LHCN-M2 (cell line): ENCODE measurements around the gene PPP1R9B. TPM values are rescaled to one million over a fixed set of nuclear protein-coding genes. Genes with fewer than 3 reads are reported as not detected.

Experiments used
- DNase-seq: peaks from one replicate; pipeline ENCODE4 v3.0.0-alpha.2; 2012; ENCODE audit warnings: low read depth
- total RNA-seq: library from RNA; depleted of rRNA; stranded (reverse); fragments of >200 nt; gene quantifications from 2 replicates; pipeline ENCODE4 v1.2.3, GENCODE V29; 2014

The PPP1R9B gene
- total RNA-seq, 1 experiment from 2014 or later = 42.7 TPM

DNA sequence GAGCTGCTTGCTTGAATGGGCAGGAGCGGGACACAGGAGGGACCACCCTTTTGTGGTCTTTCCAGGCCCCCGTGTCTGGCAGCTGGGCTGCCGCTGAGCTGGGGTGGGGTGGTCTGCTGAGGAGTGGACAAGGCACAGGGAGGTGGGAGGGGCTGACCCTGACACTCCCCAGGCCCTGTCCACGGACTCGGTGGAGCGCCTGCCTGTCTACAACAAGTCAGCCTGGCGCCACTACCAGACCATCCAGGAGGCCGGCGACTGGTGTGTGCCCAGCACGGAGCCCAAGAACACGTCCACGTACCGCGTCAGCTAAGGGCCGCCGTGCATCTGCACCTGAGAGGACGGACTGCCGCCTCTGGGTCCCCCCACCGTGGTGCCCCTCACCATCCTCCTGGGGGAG lies 40.7 kb downstream of the PPP1R9B start:
- no peak for DNase-seq

- DNase-seq = no peak
Observed at GRCh38 chr17:50109207-50109606, 41.3 kb downstream of the PPP1R9B start.

DNA sequence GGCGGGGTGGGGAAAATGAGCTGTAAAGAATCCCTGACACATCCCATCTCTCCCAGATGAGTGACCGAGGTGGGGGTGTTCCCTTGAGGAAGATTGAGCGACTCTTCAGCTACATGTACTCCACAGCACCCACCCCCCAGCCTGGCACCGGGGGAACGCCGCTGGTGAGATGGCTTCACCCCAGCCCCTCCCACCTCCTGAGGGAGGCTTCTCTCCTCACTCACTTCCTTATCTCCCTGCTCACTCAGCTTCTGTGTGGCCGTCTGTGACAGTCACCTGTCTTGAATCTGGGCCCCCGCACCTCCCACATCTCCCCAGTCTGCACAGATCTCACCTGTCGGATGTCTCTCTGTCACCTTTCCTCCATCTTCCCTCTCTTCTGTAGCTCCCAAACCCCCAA lies 41.9 kb downstream of the PPP1R9B start:
- no peak for DNase-seq

DNA sequence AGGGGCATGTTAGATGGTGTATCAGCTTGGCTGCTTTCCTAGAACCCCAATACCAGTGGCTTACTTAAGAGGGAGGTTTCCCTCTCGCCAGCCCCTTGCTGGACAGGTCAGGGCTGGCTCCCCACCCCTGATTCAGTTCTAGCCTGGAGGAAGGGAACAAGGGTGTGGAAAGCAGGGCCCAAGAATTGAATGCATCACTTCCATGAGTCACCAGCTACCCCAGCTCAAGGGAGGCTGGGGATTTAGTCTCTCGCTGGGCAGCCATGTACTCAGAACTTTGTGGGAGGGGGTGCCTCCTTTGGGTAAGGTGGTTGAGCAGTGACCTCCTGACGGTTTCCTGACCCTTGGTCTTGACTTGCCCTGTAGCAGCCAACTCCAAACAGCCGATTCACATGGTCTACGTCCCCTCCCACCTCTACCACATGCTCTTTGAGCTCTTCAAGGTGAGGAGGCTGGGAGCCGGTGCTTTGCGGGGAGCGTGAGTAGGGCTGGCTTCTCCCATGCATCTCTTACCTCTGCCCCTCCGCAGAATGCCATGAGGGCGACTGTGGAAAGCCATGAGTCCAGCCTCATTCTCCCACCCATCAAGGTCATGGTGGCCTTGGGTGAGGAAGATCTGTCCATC lies 42.6 kb downstream of the PPP1R9B start:
- peak; percentile 51 for DNase-seq

- no peak for DNase-seq
Observed at GRCh38 chr17:50106393-50107131, 43.9 kb downstream of the PPP1R9B start.

DNA sequence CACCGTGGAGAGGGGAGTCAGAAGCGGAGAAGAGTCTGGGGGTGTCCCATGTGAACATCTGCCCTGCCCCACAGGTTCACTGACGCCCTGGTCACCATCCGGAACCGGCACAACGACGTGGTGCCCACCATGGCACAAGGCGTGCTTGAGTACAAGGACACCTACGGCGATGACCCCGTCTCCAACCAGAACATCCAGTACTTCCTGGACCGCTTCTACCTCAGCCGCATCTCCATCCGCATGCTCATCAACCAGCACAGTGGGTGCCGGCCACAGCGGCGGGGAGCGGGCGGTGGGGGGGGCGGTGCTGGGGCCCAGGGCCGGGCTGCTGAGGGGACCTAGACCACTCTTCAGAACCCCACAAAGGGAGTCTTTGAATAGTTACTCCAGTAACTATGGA lies 44.7 kb downstream of the PPP1R9B start:
- no peak for DNase-seq

DNA sequence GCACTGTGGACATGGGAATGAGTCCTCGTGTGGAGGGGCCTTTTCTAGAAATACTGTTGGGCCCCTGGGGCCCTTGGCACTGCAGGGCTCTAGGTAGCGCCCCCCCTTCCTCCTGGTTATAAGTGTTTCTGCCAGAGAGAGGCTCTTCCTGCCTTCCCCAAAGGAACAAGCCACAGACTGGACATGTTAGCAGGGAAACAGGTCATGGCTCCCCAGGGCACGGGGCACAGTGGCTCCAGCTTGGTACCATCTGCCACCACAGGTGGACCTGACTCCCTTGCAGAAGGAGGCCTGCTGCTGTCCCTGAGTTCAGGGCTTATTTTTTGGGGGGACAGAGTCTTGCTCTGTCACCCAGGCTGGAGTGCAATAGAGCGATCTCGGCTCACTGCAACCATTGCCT lies 46.5 kb downstream of the PPP1R9B start:
- DNase-seq = no peak

DNA sequence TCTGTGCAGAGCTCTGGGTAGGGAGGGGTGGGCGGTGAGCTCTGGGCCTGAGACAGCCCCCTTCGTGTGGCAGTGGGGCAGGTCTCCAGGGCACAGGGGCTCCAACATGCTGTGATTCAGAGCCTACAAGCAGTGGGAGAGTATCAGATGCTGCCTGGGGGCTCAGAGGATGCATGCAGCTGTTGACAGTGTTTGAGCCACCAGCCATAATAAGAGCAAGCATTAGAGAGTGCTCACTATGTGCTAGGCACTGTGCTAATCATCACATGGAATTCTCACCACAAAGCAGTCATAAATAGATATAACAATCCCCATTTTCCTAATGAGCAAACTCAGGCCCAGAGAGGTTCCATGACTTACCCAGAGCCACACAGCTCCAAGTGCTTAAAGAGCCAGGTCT lies 47.2 kb downstream of the PPP1R9B start:
- DNase-seq = no peak

DNA sequence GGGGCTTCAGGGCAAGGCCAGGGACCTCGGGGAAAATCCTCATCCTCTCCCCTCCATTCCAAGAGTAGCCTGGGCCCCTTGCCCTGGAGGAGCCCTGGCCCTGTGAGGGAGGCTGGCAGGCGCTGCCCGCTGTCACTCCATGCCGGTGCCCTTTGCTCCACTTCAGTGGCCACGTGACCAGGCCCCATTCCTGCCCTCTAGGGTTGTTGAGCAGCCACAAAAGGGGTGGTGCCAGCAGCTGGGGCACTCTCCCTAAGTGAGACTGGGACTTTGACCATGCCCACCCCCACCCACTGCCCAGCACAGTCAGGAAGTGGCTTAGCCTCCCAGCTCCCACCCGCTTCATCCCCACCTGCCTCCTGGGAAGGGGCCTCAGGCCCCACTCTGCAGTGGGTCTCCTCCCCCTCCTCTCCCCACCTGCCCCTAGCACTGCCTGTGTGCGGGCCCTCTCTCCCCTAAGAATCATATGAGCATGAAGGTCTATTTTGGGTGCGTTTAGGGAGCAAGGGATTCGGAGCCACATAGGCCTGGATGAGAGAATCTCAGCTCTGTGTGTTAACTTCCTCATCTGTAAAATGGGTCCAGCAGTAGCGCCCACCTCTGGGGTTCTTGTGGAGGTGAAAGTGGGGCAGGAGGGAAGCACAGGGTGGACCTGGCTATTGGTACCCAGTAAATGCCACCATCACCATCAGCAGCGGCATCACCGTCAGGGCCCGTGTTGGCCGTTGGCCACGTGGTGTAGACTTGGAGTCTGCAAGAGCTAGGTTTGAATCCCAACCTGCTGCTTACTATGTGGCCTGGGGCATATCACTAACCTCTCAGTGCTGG lies 48.1 kb downstream of the PPP1R9B start:
- peak; percentile 50 for DNase-seq

DNA sequence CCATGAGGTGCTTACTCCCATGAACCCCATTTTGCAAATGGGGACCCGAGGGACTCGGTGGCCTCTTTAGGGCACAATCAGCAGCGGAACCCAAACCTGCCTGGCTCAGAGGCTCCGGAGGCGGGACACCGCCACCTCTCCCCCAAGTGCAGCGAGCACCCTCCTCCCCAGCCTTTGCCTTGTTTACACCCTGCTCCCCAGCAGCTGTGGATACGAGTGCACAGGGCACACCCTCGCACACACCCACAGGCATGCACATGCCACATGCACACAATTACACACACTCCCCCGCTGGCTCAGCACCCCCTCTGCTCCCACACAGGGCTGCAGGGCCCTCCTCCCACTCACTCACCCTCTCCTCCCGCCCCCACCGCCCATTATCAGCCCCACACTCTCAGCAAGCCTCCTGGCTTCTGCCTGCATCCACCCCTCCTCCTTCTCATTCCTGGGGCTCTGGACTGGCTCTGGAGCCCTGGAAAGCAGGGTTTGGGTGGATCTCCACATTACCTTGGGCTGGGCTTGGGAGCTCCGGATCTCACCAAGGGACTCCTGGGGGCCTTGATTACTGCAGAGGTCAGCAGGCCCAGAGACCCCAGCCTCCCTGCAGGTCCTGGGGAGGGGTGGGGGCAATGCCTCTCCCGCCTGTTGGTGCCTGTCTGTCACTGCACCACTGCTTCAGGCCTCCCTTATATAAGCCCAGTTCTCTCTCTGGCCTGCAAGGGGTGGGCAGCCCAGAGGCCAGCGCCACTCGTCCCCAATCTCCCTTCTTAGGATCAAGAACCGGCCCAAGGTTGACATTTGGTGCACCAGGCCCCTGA lies 48.9 kb downstream of the PPP1R9B start:
- no peak for DNase-seq

DNA sequence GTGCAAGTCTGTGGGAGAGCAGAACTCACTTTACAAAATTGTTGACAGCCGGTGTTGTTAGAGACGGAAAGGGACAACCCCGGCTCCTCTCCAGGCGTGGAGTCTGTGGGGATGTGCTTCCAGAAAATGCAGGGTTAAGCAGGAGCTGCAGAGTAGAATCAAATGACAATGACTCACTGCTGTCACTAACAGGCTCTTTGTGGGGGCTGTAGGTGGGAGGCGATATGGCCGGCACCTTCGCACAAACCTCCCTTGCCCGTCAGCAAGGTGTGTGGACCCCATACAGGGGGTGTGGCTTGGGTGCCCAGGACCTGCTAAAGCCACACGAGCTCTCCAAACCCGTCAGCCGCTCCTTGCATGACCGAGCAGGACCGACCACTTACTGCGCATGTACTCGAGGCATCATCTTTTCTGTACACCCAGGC lies 49.5 kb downstream of the PPP1R9B start:
- DNase-seq = no peak

GRCh38 chr17:50100480-50100883 lies 50.0 kb downstream of the PPP1R9B start:
- DNase-seq = no peak

DNA sequence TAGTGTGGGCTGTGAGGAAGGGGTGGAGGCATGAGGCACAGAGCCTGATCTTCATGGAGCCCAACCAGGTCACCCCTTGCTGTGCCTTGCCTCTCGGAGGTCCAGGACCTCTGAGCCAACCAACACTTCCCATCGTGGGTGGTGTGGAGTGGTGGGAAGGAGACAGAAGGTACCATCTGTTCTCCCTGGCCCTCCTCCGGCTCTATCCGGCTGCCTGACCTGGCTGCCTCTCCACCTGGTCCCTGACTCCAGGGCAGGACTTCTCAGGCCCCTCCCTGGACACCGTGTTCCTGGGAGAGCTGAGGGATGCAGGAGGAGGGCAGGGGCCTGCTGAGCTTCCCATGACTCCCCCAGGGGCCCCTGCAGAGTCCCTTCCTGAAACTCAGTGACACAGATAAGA lies 51.5 kb downstream of the PPP1R9B start:
- DNase-seq = no peak

GRCh38 chr17:50098583-50098982 lies 51.9 kb downstream of the PPP1R9B start:
- no peak for DNase-seq

GRCh38 chr17:50097926-50098325 lies 52.6 kb downstream of the PPP1R9B start:
- no peak for DNase-seq

DNA sequence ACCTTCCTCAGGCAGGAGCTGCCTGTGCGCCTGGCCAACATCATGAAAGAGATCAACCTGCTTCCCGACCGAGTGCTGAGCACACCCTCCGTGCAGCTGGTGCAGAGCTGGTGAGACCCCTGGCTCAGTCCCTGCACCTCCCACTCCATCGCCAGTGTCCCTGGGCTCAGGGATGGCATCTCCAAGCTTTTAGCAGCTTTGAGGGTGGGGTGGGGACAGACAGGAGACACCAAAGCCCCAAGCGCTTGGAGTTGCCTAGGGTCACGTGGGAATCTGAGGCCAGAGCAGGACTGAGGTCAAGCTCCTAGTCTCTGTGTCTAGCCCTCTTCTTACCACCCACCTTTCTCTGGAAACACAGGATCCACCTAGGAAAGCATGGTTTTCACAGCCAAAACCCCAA lies 53.0 kb downstream of the PPP1R9B start:
- no peak for DNase-seq

- no peak for DNase-seq
Observed at GRCh38 chr17:50096758-50097157, 53.7 kb downstream of the PPP1R9B start.

DNA sequence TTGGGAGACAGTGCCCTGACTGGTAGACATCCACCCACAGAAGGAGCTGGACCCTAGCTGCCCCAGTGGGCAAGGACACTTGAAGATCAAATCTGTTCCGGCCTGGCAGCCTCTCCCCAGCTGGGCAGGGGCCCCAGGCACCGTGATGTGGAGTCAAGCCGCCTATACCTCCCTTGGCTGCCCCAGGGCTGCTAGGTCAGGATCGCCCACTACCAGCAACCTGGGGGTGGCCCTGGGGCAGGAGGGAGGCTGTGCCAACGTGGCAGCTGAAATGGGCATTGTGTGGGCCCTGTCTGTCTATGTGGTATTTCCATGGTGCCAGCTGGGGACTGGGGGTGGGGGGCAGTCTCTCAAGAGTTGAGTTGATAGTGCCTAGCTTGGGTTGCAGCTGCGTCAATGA lies 54.4 kb downstream of the PPP1R9B start:
- DNase-seq = no peak

DNA sequence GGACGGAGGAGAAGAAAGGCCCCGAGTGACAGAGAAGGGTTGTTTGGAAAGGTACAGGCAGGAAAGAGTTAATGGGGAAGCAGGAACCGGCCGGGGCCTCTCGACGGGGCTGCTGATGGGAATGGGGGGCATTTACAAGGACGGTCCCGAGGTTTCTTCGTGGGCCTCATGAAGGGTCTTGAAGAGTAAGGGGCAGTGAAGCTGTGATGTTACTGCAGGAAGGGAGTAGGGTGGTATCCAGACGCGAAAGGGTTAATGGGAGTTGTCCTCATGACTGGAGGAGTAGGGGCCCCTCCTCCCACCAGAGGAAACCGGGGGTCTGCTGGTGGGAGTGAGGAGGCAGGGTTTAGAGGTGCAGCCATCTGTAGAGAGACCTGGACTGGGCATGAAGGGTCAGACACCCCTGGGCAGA lies 54.8 kb downstream of the PPP1R9B start:
- no peak for DNase-seq

GRCh38 chr17:50094753-50095619 lies 55.5 kb downstream of the PPP1R9B start, which contains the start of gene PDK2:
TSS of gene PDK2 (plus strand) at chr17:50095351. CDS start at chr17:50095436, 85 bp downstream.
- peak; percentile 94 for DNase-seq
